Keratinocyte (primary cell): ENCODE data around the gene NLRP14. TPM values are rescaled to one million over a fixed set of nuclear protein-coding genes. Genes with fewer than 3 reads are reported as not detected.

Source experiments
- DNase-seq: peaks from one replicate; pipeline ENCODE4 v3.0.0-alpha.2; 2011; ENCODE audit warnings: low read depth, missing footprints, low spot score
- FAIRE-seq: peaks from 2 replicates; lab custom pipeline; 2011; peaks lifted over from hg19 to GRCh38; lab: Jason Lieb, UNC
- H2AFZ ChIP-seq: 2 replicates; pipeline ENCODE4 v1.6.0; 2012; ENCODE audit warnings: low read length, control low read depth, inconsistent platforms; ENCODE audit not compliant: control insufficient read depth
- H3K27ac ChIP-seq: 2 replicates; pipeline ENCODE4 v1.5.1; 2011; ENCODE audit warnings: low read length; ENCODE audit not compliant: control insufficient read depth, insufficient read depth
- H3K27me3 ChIP-seq: 3 replicates; pipeline ENCODE4 v1.6.0; 2011; ENCODE audit warnings: low read length; ENCODE audit not compliant: control insufficient read depth, insufficient read depth; ENCODE audit errors: extremely low read depth
- H3K36me3 ChIP-seq, 2 experiments: 2 replicates in 1 of 2; 3 replicates in 1 of 2; pipeline ENCODE4 v1.5.1; 2011; ENCODE audit warnings: low read length in 2 of 2, mild to moderate bottlenecking in 1 of 2; ENCODE audit not compliant: control insufficient read depth in 2 of 2, insufficient read depth in 2 of 2; ENCODE audit errors: extremely low read depth in 1 of 2
- H3K4me1 ChIP-seq: 3 replicates; pipeline ENCODE4 v1.5.1; 2011; ENCODE audit warnings: low read length; ENCODE audit not compliant: control insufficient read depth, insufficient read depth; ENCODE audit errors: extremely low read depth
- H3K4me2 ChIP-seq: 3 replicates; pipeline ENCODE4 v1.6.0; 2011; ENCODE audit warnings: low read depth, low read length; ENCODE audit not compliant: control insufficient read depth, insufficient read depth; ENCODE audit errors: extremely low read depth
- H3K4me3 ChIP-seq, 3 experiments: fragments of 200-600 bp in 1 of 3; sonication (generic) in 1 of 3; 2 replicates in 2 of 3; 3 replicates in 1 of 3; pipeline ENCODE4 v1.5.1; 2011 to 2016; ENCODE audit warnings: low read length in 3 of 3, mild to moderate bottlenecking in 3 of 3, control low read depth in 2 of 3, inconsistent platforms in 1 of 3, low read depth in 1 of 3, mixed read lengths in 1 of 3, mixed run types in 1 of 3, moderate library complexity in 1 of 3; ENCODE audit not compliant: control insufficient read depth in 2 of 3, insufficient read depth in 2 of 3; ENCODE audit errors: extremely low read depth in 1 of 3
- H3K79me2 ChIP-seq: 2 replicates; pipeline ENCODE4 v1.6.0; 2012; ENCODE audit warnings: low read length; ENCODE audit not compliant: control insufficient read depth, insufficient read depth
- H3K9ac ChIP-seq: 3 replicates; pipeline ENCODE4 v1.6.0; 2011; ENCODE audit warnings: low read length; ENCODE audit not compliant: control insufficient read depth, insufficient read depth; ENCODE audit errors: extremely low read depth
- H3K9me1 ChIP-seq: 3 replicates; pipeline ENCODE4 v1.6.0; 2011; ENCODE audit warnings: low read length; ENCODE audit not compliant: control insufficient read depth, insufficient read depth; ENCODE audit errors: extremely low read depth
- H3K9me3 ChIP-seq: 2 replicates; pipeline ENCODE4 v1.5.1; 2012; ENCODE audit warnings: low read depth, low read length; ENCODE audit not compliant: control insufficient read depth
- H4K20me1 ChIP-seq: 3 replicates; pipeline ENCODE4 v1.6.0; 2011; ENCODE audit warnings: low read length; ENCODE audit not compliant: control insufficient read depth, insufficient read depth; ENCODE audit errors: extremely low read depth
- EZH2 ChIP-seq: IDR thresholded peaks from one replicate; pipeline ENCODE4 v1.6.1; 2012; ENCODE audit warnings: inconsistent platforms, mild to moderate bottlenecking, low read length, moderate library complexity
- dilution Hi-C: fragments of 300-500 bp; cut with MboI; formaldehyde crosslinking; loops from one replicate; pipeline ENCODE4 v1.7.0; 2020; ENCODE audit warnings: low sequenced_read_pairs; ENCODE audit not compliant: extremely low pct_ligation_motif_present
- polyA minus RNA-seq, 3 experiments: library from RNA; depleted of rRNA, polyadenylated mRNA; stranded (reverse); fragments of >200 nt; gene quantifications; 1 replicate in 1 of 3; 2 replicates in 1 of 3; 3 replicates in 1 of 3; pipeline ENCODE4 v1.2.3, GENCODE V29; 2011
- polyA plus RNA-seq, 5 experiments: library from polyadenylated mRNA; depleted of rRNA in 3 of 5; stranded (reverse) in 3 of 5; stranded (forward) in 1 of 5; unstranded in 1 of 5; fragments of >200 nt; gene quantifications; 1 replicate in 1 of 5; 2 replicates in 3 of 5; 3 replicates in 1 of 5; pipeline versions ENCODE4 v1.2.1 to v1.2.3, GENCODE V29; 2011 to 2012; ENCODE audit warnings: missing spikeins in 2 of 5, low read depth in 1 of 5, low replicate concordance in 1 of 5
- TF ChIP-seq, protein P1 (sequence below), 3 experiments: IDR thresholded peaks in 1 of 3; conservative IDR thresholded peaks in 1 of 3; optimal IDR thresholded peaks in 1 of 3; 2 replicates in 2 of 3; 3 replicates in 1 of 3; pipeline versions ENCODE3 to v1.5.1; 2011; ENCODE audit warnings: low read length in 3 of 3, mild to moderate bottlenecking in 3 of 3, moderate library complexity in 2 of 3, control low read depth in 1 of 3, inconsistent platforms in 1 of 3; ENCODE audit not compliant: insufficient read depth in 2 of 3; ENCODE audit errors: extremely low read depth in 1 of 3

Gene NLRP14, protein sequence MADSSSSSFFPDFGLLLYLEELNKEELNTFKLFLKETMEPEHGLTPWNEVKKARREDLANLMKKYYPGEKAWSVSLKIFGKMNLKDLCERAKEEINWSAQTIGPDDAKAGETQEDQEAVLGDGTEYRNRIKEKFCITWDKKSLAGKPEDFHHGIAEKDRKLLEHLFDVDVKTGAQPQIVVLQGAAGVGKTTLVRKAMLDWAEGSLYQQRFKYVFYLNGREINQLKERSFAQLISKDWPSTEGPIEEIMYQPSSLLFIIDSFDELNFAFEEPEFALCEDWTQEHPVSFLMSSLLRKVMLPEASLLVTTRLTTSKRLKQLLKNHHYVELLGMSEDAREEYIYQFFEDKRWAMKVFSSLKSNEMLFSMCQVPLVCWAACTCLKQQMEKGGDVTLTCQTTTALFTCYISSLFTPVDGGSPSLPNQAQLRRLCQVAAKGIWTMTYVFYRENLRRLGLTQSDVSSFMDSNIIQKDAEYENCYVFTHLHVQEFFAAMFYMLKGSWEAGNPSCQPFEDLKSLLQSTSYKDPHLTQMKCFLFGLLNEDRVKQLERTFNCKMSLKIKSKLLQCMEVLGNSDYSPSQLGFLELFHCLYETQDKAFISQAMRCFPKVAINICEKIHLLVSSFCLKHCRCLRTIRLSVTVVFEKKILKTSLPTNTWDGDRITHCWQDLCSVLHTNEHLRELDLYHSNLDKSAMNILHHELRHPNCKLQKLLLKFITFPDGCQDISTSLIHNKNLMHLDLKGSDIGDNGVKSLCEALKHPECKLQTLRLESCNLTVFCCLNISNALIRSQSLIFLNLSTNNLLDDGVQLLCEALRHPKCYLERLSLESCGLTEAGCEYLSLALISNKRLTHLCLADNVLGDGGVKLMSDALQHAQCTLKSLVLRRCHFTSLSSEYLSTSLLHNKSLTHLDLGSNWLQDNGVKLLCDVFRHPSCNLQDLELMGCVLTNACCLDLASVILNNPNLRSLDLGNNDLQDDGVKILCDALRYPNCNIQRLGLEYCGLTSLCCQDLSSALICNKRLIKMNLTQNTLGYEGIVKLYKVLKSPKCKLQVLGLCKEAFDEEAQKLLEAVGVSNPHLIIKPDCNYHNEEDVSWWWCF
- polyA plus RNA-seq (0.03 TPM in 2 of 3 replicates, not detected in the other), polyA minus RNA-seq (0.07 to 0.26 TPM in 2 of 3 replicates, not detected in the other)
- polyA plus RNA-seq (2011; ENCODE audit: low read depth), result not detected
- polyA plus RNA-seq (2011; cell fraction: cytosol; rRNA removed), result 0.01 and 0.04 TPM in 2 replicates
- 0.11 and 0.12 TPM in 2 replicates for polyA plus RNA-seq (2011; cell fraction: nucleus; rRNA removed)
- polyA plus RNA-seq (2012; ENCODE audit: low replicate concordance), result not detected in 2 replicates
- not detected for polyA minus RNA-seq (2011; cell fraction: cytosol; rRNA and poly(A)+ RNA removed)
- 0.78 TPM in 1 of 2 replicates, not detected in the other for polyA minus RNA-seq (2011; cell fraction: nucleus; rRNA and poly(A)+ RNA removed)

DNA sequence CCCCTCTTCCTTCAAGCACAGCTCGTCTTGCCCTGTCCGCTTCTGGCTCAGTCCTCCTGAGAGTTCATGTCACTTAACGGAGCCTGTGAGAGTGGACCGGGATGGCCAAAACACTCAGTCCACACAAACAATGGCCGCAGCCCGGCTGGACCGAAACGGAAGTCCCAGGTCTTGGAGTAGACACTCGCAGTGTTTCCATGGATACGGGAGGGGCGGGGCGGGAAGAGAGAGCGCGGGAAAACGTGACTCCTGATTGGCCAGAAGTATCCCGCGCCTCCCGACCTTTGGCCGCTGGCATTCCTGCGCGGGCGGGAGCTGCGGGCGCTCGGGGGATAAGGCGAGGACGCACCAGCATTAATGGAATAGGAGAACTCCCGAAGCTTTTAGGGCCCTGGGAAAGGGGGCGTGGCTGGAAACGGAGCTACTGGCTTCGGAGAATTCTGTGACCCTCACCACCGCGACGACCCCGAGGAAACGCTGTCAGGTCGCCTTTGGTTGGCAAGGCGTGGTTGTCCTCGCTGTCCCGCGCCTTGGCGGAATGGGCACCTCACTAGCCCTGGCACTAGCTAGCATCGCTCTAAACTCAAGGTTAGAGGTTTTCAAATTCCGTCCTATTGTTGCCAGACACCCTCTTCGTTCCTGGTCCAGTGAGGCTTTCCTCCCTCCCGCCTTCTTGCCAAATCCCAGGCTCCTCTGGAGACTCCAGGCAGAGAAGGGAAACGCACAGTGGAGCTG, at the start of gene NLRP14, which contains the start of gene ZNF214:
Gene NLRP14 (plus strand): TSS at position 297 of the 735 bp plus-strand sequence. CDS start 18,108 bp downstream, outside the sequence.
Gene ZNF214 (minus strand): TSS at position 164 of the 735 bp plus-strand sequence. CDS start 17,511 bp downstream, outside the sequence.
- Histone ChIP-seq H3K79me2 (no peaks in the 10 kb centered on the region), H3K9me3 (no peaks in the 10 kb centered on the region), H3K9ac (peak within 1 kb of the TSS; percentile 56), H4K20me1 (no peaks in the 10 kb centered on the region), H3K27me3 (no peaks in the 10 kb centered on the region), H3K4me1 (peaks cover 4% of the 10 kb centered on the region), H2AFZ (peak within 1 kb of the TSS; percentile 96), H3K9me1 (no peaks in the 10 kb centered on the region), H3K4me2 (peak within 1 kb of the TSS; percentile 89), H3K36me3 (no peaks in the 10 kb centered on the region), H3K27ac (no peak within 1 kb of the TSS), H3K4me3 (peak within 1 kb of the TSS; percentile 43 to 76 (median 69))
- dilution Hi-C loops, result no loop called here
- peak; percentile 26 for DNase-seq
- peak; percentile 59 for FAIRE-seq
- TF ChIP-seq, protein P1, sequence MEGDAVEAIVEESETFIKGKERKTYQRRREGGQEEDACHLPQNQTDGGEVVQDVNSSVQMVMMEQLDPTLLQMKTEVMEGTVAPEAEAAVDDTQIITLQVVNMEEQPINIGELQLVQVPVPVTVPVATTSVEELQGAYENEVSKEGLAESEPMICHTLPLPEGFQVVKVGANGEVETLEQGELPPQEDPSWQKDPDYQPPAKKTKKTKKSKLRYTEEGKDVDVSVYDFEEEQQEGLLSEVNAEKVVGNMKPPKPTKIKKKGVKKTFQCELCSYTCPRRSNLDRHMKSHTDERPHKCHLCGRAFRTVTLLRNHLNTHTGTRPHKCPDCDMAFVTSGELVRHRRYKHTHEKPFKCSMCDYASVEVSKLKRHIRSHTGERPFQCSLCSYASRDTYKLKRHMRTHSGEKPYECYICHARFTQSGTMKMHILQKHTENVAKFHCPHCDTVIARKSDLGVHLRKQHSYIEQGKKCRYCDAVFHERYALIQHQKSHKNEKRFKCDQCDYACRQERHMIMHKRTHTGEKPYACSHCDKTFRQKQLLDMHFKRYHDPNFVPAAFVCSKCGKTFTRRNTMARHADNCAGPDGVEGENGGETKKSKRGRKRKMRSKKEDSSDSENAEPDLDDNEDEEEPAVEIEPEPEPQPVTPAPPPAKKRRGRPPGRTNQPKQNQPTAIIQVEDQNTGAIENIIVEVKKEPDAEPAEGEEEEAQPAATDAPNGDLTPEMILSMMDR (optimal IDR thresholded peaks at IDR 0.05 in 1 of 3, IDR thresholded peaks at IDR 0.05 in 1 of 3, conservative IDR thresholded peaks at IDR 0.05 in 1 of 3; ENCODE audit: extremely low read depth in 1 of 3, insufficient read depth in 2 of 3, low read length in 3 of 3), result no peak
- TF ChIP-seq EZH2, result no peak

DNA sequence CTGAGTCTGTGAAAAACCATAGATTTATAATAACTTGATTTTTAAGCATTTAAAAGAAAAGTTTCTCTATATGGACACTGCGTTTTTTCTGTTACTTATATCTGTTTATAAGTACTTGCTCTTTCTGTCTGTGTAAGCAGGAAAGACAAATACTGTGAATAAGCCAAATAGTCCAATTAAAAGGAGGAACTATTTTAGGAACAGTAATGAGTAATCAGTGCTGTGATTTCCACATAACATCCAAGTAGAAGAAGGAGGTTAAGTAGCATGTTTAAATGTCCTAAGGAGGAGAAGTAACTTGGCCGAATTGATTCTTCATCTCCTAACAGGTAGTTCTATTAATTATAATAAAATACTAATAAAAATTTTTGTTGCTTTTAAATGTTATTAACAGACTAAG, 40.9 kb upstream of the NLRP14 start:
- no peaks in the 10 kb centered on the region for H3K9me1 ChIP-seq
- FAIRE-seq (no peak), DNase-seq (no peak)
- H3K4me3 ChIP-seq, result no peak overlapping the region
- H3K36me3 ChIP-seq, result no peaks in the 10 kb centered on the region
- no peaks in the 10 kb centered on the region for H3K9me3 ChIP-seq
- TF ChIP-seq, protein P1 (optimal IDR thresholded peaks at IDR 0.05 in 1 of 3, IDR thresholded peaks at IDR 0.05 in 1 of 3, conservative IDR thresholded peaks at IDR 0.05 in 1 of 3; ENCODE audit: extremely low read depth in 1 of 3, insufficient read depth in 2 of 3, low read length in 3 of 3), result no peak
- TF ChIP-seq EZH2, result no peak
- no peaks in the 10 kb centered on the region for H4K20me1 ChIP-seq
- H3K27ac ChIP-seq, result no peak overlapping the region
- H3K9ac ChIP-seq, result no peak overlapping the region
- no peaks in the 10 kb centered on the region for H3K4me1 ChIP-seq
- dilution Hi-C loops, result no loop called here
- H2AFZ ChIP-seq, result no peak overlapping the region
- no peak overlapping the region for H3K4me2 ChIP-seq
- no peaks in the 10 kb centered on the region for H3K27me3 ChIP-seq
- H3K79me2 ChIP-seq, result no peaks in the 10 kb centered on the region
